Ovary (tissue), 9 donors: ENCODE data around the gene CAPZA2. TPM values are rescaled to one million over a fixed set of nuclear protein-coding genes. Genes with fewer than 3 reads are reported as not detected.

Experiments
- DNase-seq, 5 donors: peaks; one replicate each; pipeline ENCODE4 v3.0.0-alpha.2; 2019 to 2020
- H3K27ac ChIP-seq, 2 donors: fragments of 200-600 bp; one replicate each; pipeline versions ENCODE4 v1.5.1 to v1.8.0; 2019 to 2022
- H3K27me3 ChIP-seq: fragments of 200-600 bp; one replicate; pipeline ENCODE4 v1.8.0; 2022
- H3K36me3 ChIP-seq: fragments of 200-600 bp; sonication (generic); one replicate; pipeline ENCODE4 v1.5.1; 2019
- H3K4me1 ChIP-seq: one replicate; pipeline ENCODE4 v1.8.1; 2013; ENCODE audit warnings: mild to moderate bottlenecking, moderate library complexity; ENCODE audit not compliant: insufficient read depth
- H3K4me3 ChIP-seq: fragments of 200-600 bp; sonication (generic); one replicate; pipeline ENCODE4 v1.5.1; 2017
- H3K9me3 ChIP-seq, 2 donors: fragments of 200-600 bp in 1 of 2; sonication (generic) in 1 of 2; one replicate each; pipeline versions ENCODE4 v1.5.1 to v1.8.1; 2013 to 2019; ENCODE audit warnings: mild to moderate bottlenecking in 1 of 2, moderate library complexity in 1 of 2
- CTCF ChIP-seq, 3 donors: fragments of 450-650 bp in 2 of 3; fragments of 200-600 bp in 1 of 3; IDR thresholded peaks; one replicate each; pipeline versions ENCODE4 v1.5.1 to v1.8.0; 2016 to 2022; ENCODE audit warnings: antibody characterized with exemption in 3 of 3, mild to moderate bottlenecking in 1 of 3
- EP300 ChIP-seq: sonication (generic); formaldehyde crosslinking; IDR thresholded peaks from one replicate; pipeline ENCODE4 v1.6.1; 2017; ENCODE audit warnings: antibody characterized with exemption
- POLR2A ChIP-seq: fragments of 450-650 bp; IDR thresholded peaks from one replicate; pipeline ENCODE4 v1.6.1; 2017; ENCODE audit warnings: antibody characterized with exemption, mild to moderate bottlenecking, moderate library complexity
- WGBS, 3 donors: extraction: QIAGEN DNeasy Blood & Tissue Kit in 1 of 3; methylation state at CpG; one replicate each; pipeline versions ENCODE4 v1.1.5 to v1.1.7; 2013 to 2017; 5-methylcytosine and 5-hydroxymethylcytosine counted together
- intact Hi-C, 4 donors: fragments of 100-400 bp; cut with DNase I; formaldehyde crosslinking; loops; one replicate each; pipeline versions ENCODE4 v1.11.0 to v1.15.1; 2022 to 2023
- polyA plus RNA-seq, 2 donors: library from polyadenylated mRNA; stranded (reverse); fragments of 200-250 nt in 1 of 2; fragments of 350-450 nt in 1 of 2; fragmentation: Illumina TruSeq in 1 of 2; extraction: RNeasy Lipid Tissue Mini Kit (QIAGEN cat#74804) in 1 of 2; gene quantifications; one replicate each; pipeline ENCODE4 v1.2.3, GENCODE V29; 2013 to 2014
- total RNA-seq, 7 donors: library from RNA; depleted of rRNA in 2 of 7; stranded (reverse); fragments of >200 nt in 2 of 7; fragmentation: NEBNext Ultra II Directional in 3 of 7; extraction: Animal tissue kit (Norgen Biotek cat#: 25700) in 3 of 7; gene quantifications; one replicate each; pipeline versions ENCODE4 v1.1.0 to v1.2.4, GENCODE V29; 2016 to 2023
- donor health status: DM: no; HTN: no; CAD: no; lungs with moderate emphysema.
- donor health status: DM: no; HTN: no; CAD: no.
- donor health status: Bipolar disorder and iron deficiency.
- donor health status: DM: yes; HTN: yes; CAD: no.
- donor health status: DM: no; HTN: no; CAD: no.
- donor health status: DM: yes; HTN: yes; CAD: no.

CAPZA2 gene
- total and polyA plus RNA-seq, 9 donors = 55.1 to 184 (median 129) TPM

GRCh38 chr7:116876664-116877442 lies 14.5 kb downstream of the CAPZA2 start:
- H3K27me3 ChIP-seq = no peaks in the 10 kb centered on the region
- TF ChIP-seq POLR2A (no peak), EP300 (no peak), CTCF (IDR thresholded peaks at IDR 0.05) (no peak)
- WGBS, 3 donors = 25 to 33% (median 25%) methylated on average over 8 of the region's 8 CpGs
- no peak overlapping the region for H3K4me3 ChIP-seq
- H3K27ac ChIP-seq = no peak overlapping the region
- peak; percentile 21 to 69 (median 41) for DNase-seq
- intact Hi-C loops = no loop called here
- no peaks in the 10 kb centered on the region for H3K9me3 ChIP-seq
- no peaks in the 10 kb centered on the region for H3K36me3 ChIP-seq
- peaks cover 8% of the 10 kb centered on the region for H3K4me1 ChIP-seq

GRCh38 chr7:116877443-116878217 lies 15.2 kb downstream of the CAPZA2 start:
- DNase-seq = no peak
- intact Hi-C loops = no loop called here
- H3K36me3 ChIP-seq = no peaks in the 10 kb centered on the region
- H3K4me3 ChIP-seq = no peak overlapping the region
- H3K4me1 ChIP-seq = peaks cover 8% of the 10 kb centered on the region
- TF ChIP-seq POLR2A = no peak
- TF ChIP-seq CTCF (IDR thresholded peaks at IDR 0.05) = no peak
- no peak for TF ChIP-seq EP300
- no peaks in the 10 kb centered on the region for H3K27me3 ChIP-seq
- 91 to 95% (median 94%) methylated on average over 3 of the region's 3 CpGs for WGBS, 3 donors
- H3K27ac ChIP-seq = no peak overlapping the region
- no peaks in the 10 kb centered on the region for H3K9me3 ChIP-seq

GRCh38 chr7:116884691-116885090 lies 22.3 kb downstream of the CAPZA2 start:
- no peak for DNase-seq
- intact Hi-C loops = no loop called here
- Histone ChIP-seq H3K27me3 (no peaks in the 10 kb centered on the region), H3K27ac (no peak overlapping the region), H3K4me1 (no peaks in the 10 kb centered on the region), H3K4me3 (no peak overlapping the region), H3K9me3 (no peaks in the 10 kb centered on the region), H3K36me3 (no peaks in the 10 kb centered on the region)
- TF ChIP-seq EP300 (no peak), POLR2A (no peak), CTCF (IDR thresholded peaks at IDR 0.05) (no peak)
- WGBS, 3 donors = 97 to 98% (median 98%) methylated on average over 3 of the region's 3 CpGs

GRCh38 chr7:116885724-116886123 lies 23.3 kb downstream of the CAPZA2 start:
- no peak for DNase-seq
- TF ChIP-seq EP300 (no peak), CTCF (IDR thresholded peaks at IDR 0.05) (no peak), POLR2A (no peak)
- Histone ChIP-seq H3K4me3 (no peak overlapping the region), H3K9me3 (no peaks in the 10 kb centered on the region), H3K36me3 (no peaks in the 10 kb centered on the region), H3K4me1 (no peaks in the 10 kb centered on the region), H3K27me3 (no peaks in the 10 kb centered on the region), H3K27ac (no peak overlapping the region)
- WGBS, 3 donors = 79 to 84% (median 82%) methylated on average over 2 of the region's 2 CpGs
- intact Hi-C loops = no loop called here
